ENCODE results near the gene ESR1. TPM values are rescaled to one million over a fixed set of nuclear protein-coding genes. Genes with fewer than 3 reads are reported as not detected.

ESR1 gene
- total RNA-seq, 2 donors from 2014 or later, result 0.16 to 0.37 TPM

DNA sequence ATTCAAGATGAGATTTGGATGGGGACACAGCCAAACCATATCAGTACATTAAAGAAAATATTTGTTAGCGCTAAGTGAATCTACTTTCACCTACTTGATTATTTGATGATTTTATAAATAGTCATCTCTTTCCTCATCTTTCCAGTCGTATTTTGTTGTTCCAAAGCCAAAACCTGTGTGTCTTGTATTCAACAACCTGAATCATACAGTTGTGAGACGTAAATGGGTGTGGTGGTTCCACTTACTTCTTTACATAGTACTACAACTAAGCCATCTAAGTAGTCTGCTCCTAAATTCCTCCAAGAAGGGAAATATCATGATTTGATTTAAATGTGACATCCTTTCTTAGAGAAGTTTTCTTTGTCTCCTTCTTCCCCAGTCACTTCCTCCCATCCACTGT lies 132.8 kb downstream of the ESR1 start:
- no peaks in the 10 kb centered on the region for H3K4me1 ChIP-seq
- H3K27ac ChIP-seq, result no peak overlapping the region
- no peaks in the 10 kb centered on the region for H3K36me3 ChIP-seq
- no peaks in the 10 kb centered on the region for H3K9me3 ChIP-seq
- no peak for DNase-seq
- TF ChIP-seq, protein P1, sequence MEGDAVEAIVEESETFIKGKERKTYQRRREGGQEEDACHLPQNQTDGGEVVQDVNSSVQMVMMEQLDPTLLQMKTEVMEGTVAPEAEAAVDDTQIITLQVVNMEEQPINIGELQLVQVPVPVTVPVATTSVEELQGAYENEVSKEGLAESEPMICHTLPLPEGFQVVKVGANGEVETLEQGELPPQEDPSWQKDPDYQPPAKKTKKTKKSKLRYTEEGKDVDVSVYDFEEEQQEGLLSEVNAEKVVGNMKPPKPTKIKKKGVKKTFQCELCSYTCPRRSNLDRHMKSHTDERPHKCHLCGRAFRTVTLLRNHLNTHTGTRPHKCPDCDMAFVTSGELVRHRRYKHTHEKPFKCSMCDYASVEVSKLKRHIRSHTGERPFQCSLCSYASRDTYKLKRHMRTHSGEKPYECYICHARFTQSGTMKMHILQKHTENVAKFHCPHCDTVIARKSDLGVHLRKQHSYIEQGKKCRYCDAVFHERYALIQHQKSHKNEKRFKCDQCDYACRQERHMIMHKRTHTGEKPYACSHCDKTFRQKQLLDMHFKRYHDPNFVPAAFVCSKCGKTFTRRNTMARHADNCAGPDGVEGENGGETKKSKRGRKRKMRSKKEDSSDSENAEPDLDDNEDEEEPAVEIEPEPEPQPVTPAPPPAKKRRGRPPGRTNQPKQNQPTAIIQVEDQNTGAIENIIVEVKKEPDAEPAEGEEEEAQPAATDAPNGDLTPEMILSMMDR (IDR thresholded peaks at IDR 0.05), result no peak
- intact Hi-C loops (cut with DNase I), result no loop called here
- H3K27me3 ChIP-seq, result no peaks in the 10 kb centered on the region
- no peak overlapping the region for H3K9ac ChIP-seq (ENCODE audit: low read depth in 2 of 2, low read length in 2 of 2)
- H3K4me3 ChIP-seq, result no peak overlapping the region

DNA sequence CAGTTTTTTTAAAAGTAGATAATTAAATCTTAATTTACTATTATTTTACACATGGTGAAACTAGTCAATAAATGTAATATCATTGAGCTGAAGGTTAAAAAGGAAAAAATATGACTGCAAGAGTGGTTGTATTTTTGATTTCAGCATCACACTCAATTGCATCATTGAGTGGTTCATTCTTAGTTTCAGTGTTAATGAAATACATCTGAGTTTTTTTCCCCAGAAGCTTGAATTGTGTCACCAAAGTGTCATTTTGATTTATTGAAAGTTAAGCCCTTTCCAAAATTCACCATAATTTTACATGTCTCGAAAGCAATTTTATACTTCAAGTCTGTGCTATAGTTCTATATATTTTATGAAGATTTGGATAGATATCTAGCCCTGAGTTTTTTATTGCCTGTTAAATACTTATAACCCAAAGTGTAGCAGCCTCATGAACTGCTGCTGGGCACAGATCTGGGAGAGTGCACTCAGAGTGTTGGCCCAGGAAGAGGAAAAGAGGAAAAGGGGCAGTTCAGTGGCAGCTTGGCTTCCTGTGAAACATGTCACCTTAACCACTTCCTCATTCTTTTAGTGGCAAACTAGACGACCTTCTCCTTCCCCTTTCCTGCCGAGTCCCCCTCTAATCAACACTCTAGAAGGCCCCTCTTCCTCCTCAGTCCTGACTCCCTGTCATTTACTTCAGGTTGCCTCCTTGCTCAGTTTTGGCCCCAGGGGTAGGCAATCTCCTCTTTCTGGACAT lies 140.7 kb downstream of the ESR1 start:
- Histone ChIP-seq H3K4me3 (no peak overlapping the region), H3K36me3 (no peaks in the 10 kb centered on the region), H3K4me1 (no peaks in the 10 kb centered on the region), H3K9me3 (no peaks in the 10 kb centered on the region), H3K9ac (ENCODE audit: low read depth in 2 of 2, low read length in 2 of 2) (no peak overlapping the region), H3K27ac (no peak overlapping the region), H3K27me3 (no peaks in the 10 kb centered on the region)
- intact Hi-C loops (cut with DNase I), result no loop called here
- TF ChIP-seq, protein P1 (IDR thresholded peaks at IDR 0.05), result no peak
- DNase-seq, result no peak

DNA sequence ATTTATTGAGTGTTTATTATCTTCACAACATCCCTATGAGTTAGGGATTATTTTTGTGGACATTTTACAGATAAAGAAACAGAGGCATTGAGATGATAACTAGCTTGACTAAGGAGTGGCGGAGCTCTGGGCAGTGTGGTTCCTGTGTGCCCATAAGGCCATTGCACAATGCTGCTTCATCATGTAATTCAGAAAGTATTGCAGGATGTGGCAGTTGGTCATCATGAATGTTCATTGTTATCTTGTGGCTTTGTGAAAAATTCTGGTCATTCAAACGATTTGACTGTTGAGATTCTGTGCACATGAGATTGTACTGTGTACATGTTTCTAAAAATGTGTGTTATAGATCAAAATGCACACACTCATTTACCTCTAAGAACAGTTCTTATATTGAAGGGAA lies 150.8 kb downstream of the ESR1 start:
- H3K9me3 ChIP-seq, result no peaks in the 10 kb centered on the region

DNA sequence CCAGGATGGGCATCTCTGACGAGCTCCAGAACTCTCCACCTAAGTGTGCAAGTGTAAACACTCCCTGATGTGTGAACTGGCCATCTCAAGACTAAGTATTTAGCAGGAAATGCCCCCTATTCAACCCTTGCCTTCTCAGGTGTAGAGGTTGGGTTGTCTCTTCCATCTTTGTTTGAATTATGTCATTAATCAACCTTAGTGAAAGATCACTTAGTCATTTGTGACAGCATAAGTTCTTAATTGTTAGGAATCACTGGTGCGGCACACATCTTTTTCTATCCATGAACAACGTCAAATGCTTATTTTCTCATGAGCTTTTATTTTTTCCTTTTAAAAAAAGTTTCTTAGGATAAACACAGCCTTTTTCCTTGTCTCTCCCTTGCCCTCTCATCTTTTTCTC lies 151.6 kb downstream of the ESR1 start:
- intact Hi-C loops (cut with DNase I), result no loop called here
- H3K36me3 ChIP-seq, result no peaks in the 10 kb centered on the region
- DNase-seq, result no peak
- no peak overlapping the region for H3K9ac ChIP-seq (ENCODE audit: low read depth in 2 of 2, low read length in 2 of 2)
- TF ChIP-seq, protein P1 (IDR thresholded peaks at IDR 0.05), result no peak
- H3K9me3 ChIP-seq, result no peaks in the 10 kb centered on the region
- H3K27me3 ChIP-seq, result no peaks in the 10 kb centered on the region
- no peak overlapping the region for H3K4me3 ChIP-seq
- H3K4me1 ChIP-seq, result no peaks in the 10 kb centered on the region
- H3K27ac ChIP-seq, result no peak overlapping the region

More for the DNA sequence above, 150.8 kb downstream of the ESR1 start:
- Histone ChIP-seq H3K4me3 (no peak overlapping the region), H3K4me1 (no peaks in the 10 kb centered on the region), H3K36me3 (no peaks in the 10 kb centered on the region), H3K27ac (no peak overlapping the region), H3K27me3 (no peaks in the 10 kb centered on the region), H3K9ac (ENCODE audit: low read depth in 2 of 2, low read length in 2 of 2) (no peak overlapping the region)
- no peak for DNase-seq
- intact Hi-C loops (cut with DNase I), result no loop called here
- TF ChIP-seq, protein P1 (IDR thresholded peaks at IDR 0.05), result no peak

DNA sequence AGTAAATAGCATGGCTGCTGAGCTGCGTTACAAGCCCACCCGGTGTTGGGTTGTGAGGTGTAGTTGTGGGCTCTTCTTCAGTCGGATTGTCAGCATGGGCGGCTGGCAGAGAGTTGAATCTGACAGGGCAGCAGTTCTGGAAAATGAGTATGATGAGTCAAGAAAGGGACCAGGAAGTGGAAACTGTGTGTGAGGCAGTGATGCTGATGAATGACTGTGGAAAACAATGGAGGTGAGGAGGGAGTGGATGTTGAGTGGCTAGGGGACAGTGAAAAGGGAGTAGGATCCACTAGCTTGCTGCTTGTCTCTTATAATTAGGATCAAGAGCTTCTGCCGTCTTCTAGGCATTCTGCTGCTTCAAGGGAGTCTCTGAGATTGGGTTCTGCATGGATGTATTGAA lies 154.3 kb downstream of the ESR1 start:
- Histone ChIP-seq H3K9me3 (no peaks in the 10 kb centered on the region), H3K36me3 (no peaks in the 10 kb centered on the region), H3K27ac (no peak overlapping the region), H3K9ac (ENCODE audit: low read depth in 2 of 2, low read length in 2 of 2) (no peak overlapping the region), H3K27me3 (no peaks in the 10 kb centered on the region), H3K4me1 (no peaks in the 10 kb centered on the region), H3K4me3 (no peak overlapping the region)
- DNase-seq, result no peak
- TF ChIP-seq, protein P1 (IDR thresholded peaks at IDR 0.05), result no peak
- intact Hi-C loops (cut with DNase I), result no loop called here

Measured in colonic mucosa (tissue), 4 donors.